ENCODE results near the gene C2orf76. TPM values are rescaled to one million over a fixed set of nuclear protein-coding genes. Genes with fewer than 3 reads are reported as not detected.
A peak's percentile ranks its signal among the peaks of the same experiment; 100 is the strongest.

C2orf76 gene
- total RNA-seq, 4 donors from 2014 or later: 5.3 to 19.9 (median 13.3) TPM

DNA sequence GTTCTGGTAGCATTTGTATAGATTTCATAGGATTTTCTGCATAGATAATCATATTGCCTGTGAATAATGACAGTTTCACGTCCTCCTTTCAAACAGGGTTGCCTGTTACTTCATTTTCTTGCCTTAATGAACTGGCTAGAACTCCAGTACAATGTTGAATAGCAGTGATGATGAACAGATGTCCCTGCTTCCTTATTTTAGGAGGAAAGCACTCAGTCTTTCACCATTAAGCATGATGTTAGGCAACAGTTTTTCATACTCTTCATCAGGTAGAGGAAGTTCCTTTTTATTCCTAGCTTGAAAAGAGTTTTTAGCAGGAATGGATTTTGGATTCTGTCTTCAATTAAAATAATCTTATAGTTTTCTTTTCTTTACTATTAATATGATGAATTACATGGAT, 39.7 kb downstream of the C2orf76 start:
- no peaks in the 10 kb centered on the region for H3K27me3 ChIP-seq
- peaks cover 4 to 9% of the 10 kb centered on the region in 2 donors for H3K4me1 ChIP-seq
- H3K27ac ChIP-seq: no peak overlapping the region
- intact Hi-C loops (cut with DNase I): no loop called here
- no peaks in the 10 kb centered on the region for H3K36me3 ChIP-seq
- no peak for DNase-seq
- no peak overlapping the region for H3K4me3 ChIP-seq (replicated peaks in 1 of 3)
- 91 to 92% methylated on average over 1 of the region's 1 CpG for WGBS, 2 donors
- TF ChIP-seq POLR2A (IDR thresholded peaks at IDR 0.05): no peak
- TF ChIP-seq CTCF (IDR thresholded peaks at IDR 0.05): no peak
- H3K9me3 ChIP-seq: no peaks in the 10 kb centered on the region

DNA sequence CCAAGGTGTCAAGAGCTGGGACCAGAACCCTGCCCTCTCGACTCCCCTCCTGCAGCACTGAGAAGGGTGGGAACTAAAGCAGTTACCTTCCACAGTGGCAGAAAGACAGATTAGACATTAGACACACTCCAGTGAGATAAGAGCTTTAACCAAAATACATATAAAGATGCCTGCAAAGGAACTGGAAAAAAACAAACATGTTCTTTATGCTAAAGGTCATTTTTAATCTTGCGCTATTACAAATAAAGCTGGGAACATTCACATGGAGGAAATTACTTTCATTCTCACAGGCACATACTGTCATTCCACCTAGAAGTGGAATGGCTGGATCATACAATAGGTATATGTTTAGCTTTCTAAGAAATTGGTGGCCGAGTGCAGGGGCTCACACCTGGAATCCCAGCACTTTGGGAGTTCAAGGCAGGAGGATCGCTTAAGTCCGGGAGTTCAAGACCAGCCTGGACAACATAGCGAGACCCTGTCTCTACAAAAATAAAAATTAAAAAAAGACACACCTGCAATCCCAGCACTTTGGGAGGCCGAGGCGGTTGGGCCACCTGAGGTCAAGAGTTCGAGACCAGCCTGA, 41.9 kb downstream of the C2orf76 start:
- Histone ChIP-seq H3K4me3 (replicated peaks in 1 of 3) (no peak overlapping the region), H3K36me3 (no peaks in the 10 kb centered on the region), H3K4me1 (peaks cover 4 to 9% of the 10 kb centered on the region in 2 donors), H3K9me3 (no peaks in the 10 kb centered on the region), H3K27me3 (no peaks in the 10 kb centered on the region), H3K27ac (peak overlapping the region in 1 of 3 donors; percentile 34)
- 93 to 96% methylated on average over 9 of the region's 9 CpGs for WGBS, 2 donors
- DNase-seq: no peak
- intact Hi-C loops (cut with DNase I): no loop called here
- no peak for TF ChIP-seq POLR2A (IDR thresholded peaks at IDR 0.05)
- TF ChIP-seq CTCF (IDR thresholded peaks at IDR 0.05): no peak

DNA sequence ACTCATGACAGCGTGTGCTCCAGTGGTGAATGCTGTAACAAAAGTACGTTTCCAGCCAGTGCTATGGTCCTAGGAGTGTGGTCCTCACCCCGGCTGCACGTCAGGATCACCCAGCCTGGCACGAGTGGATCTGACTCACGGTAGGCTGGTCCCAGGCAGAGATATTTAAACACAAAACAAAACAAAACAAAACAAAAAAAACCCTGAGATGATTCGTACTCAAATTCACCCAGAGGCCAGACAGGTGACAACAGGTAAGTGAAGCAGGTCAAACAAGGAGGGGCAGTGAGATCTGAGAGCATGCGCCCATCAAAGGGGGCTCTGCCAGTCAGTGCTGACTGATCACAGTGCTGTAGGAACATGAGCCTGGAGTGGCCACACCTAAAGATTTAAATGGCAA, 43.2 kb downstream of the C2orf76 start:
- Histone ChIP-seq H3K27ac (peak overlapping the region in 2 of 3 donors; percentile 14 to 34), H3K36me3 (no peaks in the 10 kb centered on the region), H3K27me3 (no peaks in the 10 kb centered on the region), H3K4me3 (replicated peaks in 1 of 3) (no peak overlapping the region), H3K9me3 (no peaks in the 10 kb centered on the region), H3K4me1 (peaks cover 4 to 9% of the 10 kb centered on the region in 2 donors)
- peak; percentile 59 to 70 for DNase-seq
- TF ChIP-seq POLR2A (IDR thresholded peaks at IDR 0.05) (no peak), CTCF (IDR thresholded peaks at IDR 0.05) (no peak)
- intact Hi-C loops (cut with DNase I): no loop called here
- 47 to 58% methylated on average over 8 of the region's 8 CpGs for WGBS, 2 donors

GRCh38 chr2:119319593-119319992, 47.0 kb downstream of the C2orf76 start:
- Histone ChIP-seq H3K9me3 (no peaks in the 10 kb centered on the region), H3K4me1 (peaks cover 9 to 24% of the 10 kb centered on the region in 2 donors), H3K4me3 (replicated peaks in 1 of 3) (no peak overlapping the region), H3K36me3 (no peaks in the 10 kb centered on the region), H3K27ac (no peak overlapping the region), H3K27me3 (no peaks in the 10 kb centered on the region)
- TF ChIP-seq CTCF (IDR thresholded peaks at IDR 0.05) (no peak), POLR2A (IDR thresholded peaks at IDR 0.05) (no peak)
- no peak for DNase-seq
- intact Hi-C loops (cut with DNase I): no loop called here
- WGBS, 2 donors: 73 to 83% methylated on average over 7 of the region's 7 CpGs

DNA sequence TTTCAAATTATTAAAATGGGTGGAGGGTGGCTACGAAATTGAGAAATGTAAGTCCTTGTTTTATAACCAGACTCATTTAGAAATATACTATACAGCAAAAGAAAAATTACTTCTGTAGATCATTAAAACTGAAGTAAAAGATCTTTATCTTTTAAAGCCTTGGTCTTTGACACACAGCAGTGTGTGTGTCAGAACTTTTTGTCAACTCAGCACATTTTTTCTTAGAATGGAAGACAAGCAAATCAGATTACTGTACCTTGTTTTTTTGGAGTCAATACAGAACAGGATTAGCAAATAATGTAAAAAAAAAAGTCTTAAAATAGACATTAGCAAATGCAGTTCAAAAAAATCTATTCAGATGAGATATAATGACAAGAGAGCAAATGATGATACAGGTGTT, 49.1 kb downstream of the C2orf76 start:
- WGBS, 2 donors: 97% methylated on average over 1 of the region's 1 CpG
- H3K27me3 ChIP-seq: no peaks in the 10 kb centered on the region
- TF ChIP-seq CTCF (IDR thresholded peaks at IDR 0.05) (no peak), POLR2A (IDR thresholded peaks at IDR 0.05) (no peak)
- intact Hi-C loops (cut with DNase I): no loop called here
- no peak for DNase-seq
- H3K9me3 ChIP-seq: no peaks in the 10 kb centered on the region
- H3K36me3 ChIP-seq: no peaks in the 10 kb centered on the region
- H3K4me3 ChIP-seq (replicated peaks in 1 of 3): no peak overlapping the region
- peaks cover 5 to 15% of the 10 kb centered on the region in 2 donors for H3K4me1 ChIP-seq
- H3K27ac ChIP-seq: no peak overlapping the region

Measured in thyroid gland (tissue), 4 donors.